Fibroblast of lung (primary cell): ENCODE results near the gene NHERF1.

ENCODE experiments used
- EZH2 ChIP-seq: IDR thresholded peaks from 2 replicates; pipeline ENCODE4 v1.5.1; 2012; ENCODE audit warnings: low read length, control low read depth, mild to moderate bottlenecking; ENCODE audit errors: missing control alignments
- TF ChIP-seq, protein P1 (sequence below), 2 donors: IDR thresholded peaks in 1 of 2; conservative IDR thresholded peaks in 1 of 2; 1 replicate in 1 of 2; 2 replicates in 1 of 2; pipeline ENCODE4 v1.5.1; 2011 to 2012; ENCODE audit warnings: low read length in 2 of 2, control low read depth in 1 of 2, inconsistent platforms in 1 of 2, low read depth in 1 of 2, mild to moderate bottlenecking in 1 of 2

DNA sequence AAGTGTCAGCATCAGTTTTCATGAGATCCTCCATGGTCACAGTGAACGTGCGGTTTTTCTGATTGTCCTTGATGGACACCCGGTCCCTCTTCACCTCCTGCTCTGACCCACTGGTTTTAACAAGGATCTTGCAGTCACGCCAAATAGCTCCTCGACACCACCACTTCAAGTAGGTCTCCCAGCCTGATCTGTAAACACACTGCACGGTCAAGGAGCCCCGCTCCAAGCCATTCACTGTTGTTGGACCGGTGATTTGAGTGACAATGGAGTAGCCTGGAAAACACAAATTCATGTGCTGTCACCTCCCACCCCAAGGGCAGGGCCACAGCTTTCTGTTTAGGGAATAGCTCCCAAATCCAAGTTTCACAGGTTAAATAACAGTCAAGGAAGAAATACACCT is 43.9 kb upstream of the NHERF1 start:
- TF ChIP-seq, protein P1, sequence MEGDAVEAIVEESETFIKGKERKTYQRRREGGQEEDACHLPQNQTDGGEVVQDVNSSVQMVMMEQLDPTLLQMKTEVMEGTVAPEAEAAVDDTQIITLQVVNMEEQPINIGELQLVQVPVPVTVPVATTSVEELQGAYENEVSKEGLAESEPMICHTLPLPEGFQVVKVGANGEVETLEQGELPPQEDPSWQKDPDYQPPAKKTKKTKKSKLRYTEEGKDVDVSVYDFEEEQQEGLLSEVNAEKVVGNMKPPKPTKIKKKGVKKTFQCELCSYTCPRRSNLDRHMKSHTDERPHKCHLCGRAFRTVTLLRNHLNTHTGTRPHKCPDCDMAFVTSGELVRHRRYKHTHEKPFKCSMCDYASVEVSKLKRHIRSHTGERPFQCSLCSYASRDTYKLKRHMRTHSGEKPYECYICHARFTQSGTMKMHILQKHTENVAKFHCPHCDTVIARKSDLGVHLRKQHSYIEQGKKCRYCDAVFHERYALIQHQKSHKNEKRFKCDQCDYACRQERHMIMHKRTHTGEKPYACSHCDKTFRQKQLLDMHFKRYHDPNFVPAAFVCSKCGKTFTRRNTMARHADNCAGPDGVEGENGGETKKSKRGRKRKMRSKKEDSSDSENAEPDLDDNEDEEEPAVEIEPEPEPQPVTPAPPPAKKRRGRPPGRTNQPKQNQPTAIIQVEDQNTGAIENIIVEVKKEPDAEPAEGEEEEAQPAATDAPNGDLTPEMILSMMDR (conservative IDR thresholded peaks at IDR 0.05 in 1 of 2, IDR thresholded peaks at IDR 0.05 in 1 of 2; ENCODE audit: low read depth in 1 of 2, low read length in 2 of 2): no peak
- TF ChIP-seq EZH2: no peak
